SU-DHL-6 (cell line): ENCODE measurements around the gene CDK3.

Experiments
- H2AFZ ChIP-seq: fragments of 200-600 bp; sonication (generic); 2 replicates; pipeline ENCODE4 v1.6.1; 2014; ENCODE audit warnings: low read depth, mild to moderate bottlenecking, moderate library complexity, mixed read lengths, antibody characterized with exemption, low read length; ENCODE audit not compliant: severe bottlenecking
- H3F3A ChIP-seq: fragments of 200-600 bp; shearing (Covaris generic); 2 replicates; pipeline ENCODE4 v1.6.0; 2016; ENCODE audit warnings: antibody characterized with exemption, mild to moderate bottlenecking; ENCODE audit not compliant: insufficient read depth
- H3K27ac ChIP-seq: fragments of 200-600 bp; sonication (generic); 2 replicates; pipeline ENCODE4 v1.5.1; 2016; ENCODE audit warnings: low read depth, mild to moderate bottlenecking, low read length, moderate library complexity, mixed read lengths
- H3K27me3 ChIP-seq: fragments of 200-600 bp; sonication (generic), shearing (Covaris generic); 2 replicates; pipeline ENCODE4 v1.6.0; 2014; ENCODE audit warnings: mild to moderate bottlenecking, low read length
- H3K36me3 ChIP-seq: fragments of 200-600 bp; sonication (generic); 2 replicates; pipeline ENCODE4 v1.6.1; 2014; ENCODE audit warnings: mild to moderate bottlenecking, low read length, mixed read lengths
- H3K4me2 ChIP-seq: fragments of 300-600, 200-600 bp; shearing (Covaris generic), sonication (generic); 2 replicates; pipeline ENCODE4 v1.6.0; 2014; ENCODE audit warnings: low read length, low read depth, mild to moderate bottlenecking; ENCODE audit not compliant: poor library complexity, severe bottlenecking
- H3K4me3 ChIP-seq: fragments of 200-600 bp; sonication (generic); 2 replicates; pipeline ENCODE4 v1.5.1; 2014; ENCODE audit warnings: antibody characterized with exemption, low read length, mild to moderate bottlenecking, mixed read lengths; ENCODE audit not compliant: insufficient read depth, poor library complexity, severe bottlenecking
- H3K79me2 ChIP-seq: fragments of 200-600 bp; sonication (generic); 2 replicates; pipeline ENCODE4 v1.6.1; 2014; ENCODE audit warnings: mild to moderate bottlenecking, low read length, moderate library complexity; ENCODE audit not compliant: insufficient read depth
- H3K9ac ChIP-seq: fragments of 200-600 bp; sonication (generic); 2 replicates; pipeline ENCODE4 v1.7.0; 2014; ENCODE audit warnings: mild to moderate bottlenecking, low read length
- H3K9me2 ChIP-seq: fragments of 200-600 bp; sonication (generic); replicated peaks from 2 replicates; pipeline ENCODE4 v1.6.1; 2014; ENCODE audit warnings: low read length; ENCODE audit not compliant: insufficient read depth
- H3K9me3 ChIP-seq: fragments of 200-600 bp; sonication (generic); 2 replicates; pipeline ENCODE4 v1.6.1; 2014; ENCODE audit warnings: low read length, mixed read lengths; ENCODE audit not compliant: insufficient read depth
- H4K20me1 ChIP-seq: fragments of 200-600 bp; sonication (generic); 2 replicates; pipeline ENCODE4 v1.6.1; 2014; ENCODE audit warnings: low read depth, mild to moderate bottlenecking, antibody characterized with exemption, low read length, moderate library complexity, mixed read lengths
- EZH2phosphoT487 ChIP-seq: fragments of 200-600 bp; sonication (generic), shearing (Covaris generic); conservative IDR thresholded peaks from 2 replicates; pipeline ENCODE4 v1.6.1; 2018; ENCODE audit warnings: mild to moderate bottlenecking, antibody characterized with exemption, low read length, moderate library complexity, mixed read lengths
- TF ChIP-seq, protein P1 (sequence below): fragments of 200-600 bp; sonication (generic); IDR thresholded peaks from one replicate; pipeline ENCODE4 v1.5.1; 2017; ENCODE audit warnings: antibody characterized with exemption, mild to moderate bottlenecking, low read length, moderate library complexity; ENCODE audit not compliant: insufficient read depth, poor library complexity, severe bottlenecking

The CDK3 gene

DNA sequence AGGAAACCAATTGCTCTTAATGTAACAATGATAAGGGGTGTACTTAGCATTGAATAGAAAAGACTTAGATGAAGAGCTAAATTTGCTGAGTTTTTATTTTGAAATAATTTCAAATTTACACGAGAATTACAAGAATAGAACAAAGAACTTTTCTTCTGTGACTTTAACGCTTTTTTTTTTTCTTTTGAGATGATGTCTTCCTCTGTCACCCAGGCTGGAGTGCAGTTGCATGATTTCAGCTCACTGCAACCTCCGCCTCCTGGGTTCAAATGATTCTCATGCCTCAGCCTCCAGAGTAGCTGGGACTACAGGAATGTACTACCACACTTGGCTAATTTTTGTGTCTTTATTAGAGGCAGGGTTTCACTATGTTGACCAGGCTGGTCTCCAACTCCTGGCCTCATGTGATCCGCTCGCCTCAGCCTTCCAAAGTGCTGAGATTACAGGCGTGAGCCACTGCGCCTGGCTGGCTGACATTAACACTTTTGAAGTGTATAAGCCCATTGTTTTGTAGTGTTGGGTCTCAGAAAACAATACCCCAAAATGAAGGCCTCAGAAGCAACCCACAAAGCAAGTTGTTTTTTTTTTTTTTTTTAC is 19.5 kb upstream of the CDK3 start:
- H3K36me3 ChIP-seq = no peaks in the 10 kb centered on the region
- 0 out of 2 replicates have a peak, but pooled peaks cover 9% of the 10 kb centered on the region for H3F3A ChIP-seq
- H3K79me2 ChIP-seq = no peaks in the 10 kb centered on the region; the same call in 1 of the 2 replicates
- H3K4me2 ChIP-seq = peak overlapping the region; percentile 78
- no peak overlapping the region; the same call in 1 of the 2 replicates for H3K9ac ChIP-seq
- H3K27ac ChIP-seq = no peak overlapping the region
- H4K20me1 ChIP-seq = no peaks in the 10 kb centered on the region
- no peaks in the 10 kb centered on the region for H3K9me2 ChIP-seq
- no peak overlapping the region for H2AFZ ChIP-seq
- no peaks in the 10 kb centered on the region for H3K9me3 ChIP-seq
- no peak for TF ChIP-seq EZH2phosphoT487
- TF ChIP-seq, protein P1, sequence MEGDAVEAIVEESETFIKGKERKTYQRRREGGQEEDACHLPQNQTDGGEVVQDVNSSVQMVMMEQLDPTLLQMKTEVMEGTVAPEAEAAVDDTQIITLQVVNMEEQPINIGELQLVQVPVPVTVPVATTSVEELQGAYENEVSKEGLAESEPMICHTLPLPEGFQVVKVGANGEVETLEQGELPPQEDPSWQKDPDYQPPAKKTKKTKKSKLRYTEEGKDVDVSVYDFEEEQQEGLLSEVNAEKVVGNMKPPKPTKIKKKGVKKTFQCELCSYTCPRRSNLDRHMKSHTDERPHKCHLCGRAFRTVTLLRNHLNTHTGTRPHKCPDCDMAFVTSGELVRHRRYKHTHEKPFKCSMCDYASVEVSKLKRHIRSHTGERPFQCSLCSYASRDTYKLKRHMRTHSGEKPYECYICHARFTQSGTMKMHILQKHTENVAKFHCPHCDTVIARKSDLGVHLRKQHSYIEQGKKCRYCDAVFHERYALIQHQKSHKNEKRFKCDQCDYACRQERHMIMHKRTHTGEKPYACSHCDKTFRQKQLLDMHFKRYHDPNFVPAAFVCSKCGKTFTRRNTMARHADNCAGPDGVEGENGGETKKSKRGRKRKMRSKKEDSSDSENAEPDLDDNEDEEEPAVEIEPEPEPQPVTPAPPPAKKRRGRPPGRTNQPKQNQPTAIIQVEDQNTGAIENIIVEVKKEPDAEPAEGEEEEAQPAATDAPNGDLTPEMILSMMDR = no peak
- H3K27me3 ChIP-seq = no peaks in the 10 kb centered on the region
- H3K4me3 ChIP-seq = no peak overlapping the region

DNA sequence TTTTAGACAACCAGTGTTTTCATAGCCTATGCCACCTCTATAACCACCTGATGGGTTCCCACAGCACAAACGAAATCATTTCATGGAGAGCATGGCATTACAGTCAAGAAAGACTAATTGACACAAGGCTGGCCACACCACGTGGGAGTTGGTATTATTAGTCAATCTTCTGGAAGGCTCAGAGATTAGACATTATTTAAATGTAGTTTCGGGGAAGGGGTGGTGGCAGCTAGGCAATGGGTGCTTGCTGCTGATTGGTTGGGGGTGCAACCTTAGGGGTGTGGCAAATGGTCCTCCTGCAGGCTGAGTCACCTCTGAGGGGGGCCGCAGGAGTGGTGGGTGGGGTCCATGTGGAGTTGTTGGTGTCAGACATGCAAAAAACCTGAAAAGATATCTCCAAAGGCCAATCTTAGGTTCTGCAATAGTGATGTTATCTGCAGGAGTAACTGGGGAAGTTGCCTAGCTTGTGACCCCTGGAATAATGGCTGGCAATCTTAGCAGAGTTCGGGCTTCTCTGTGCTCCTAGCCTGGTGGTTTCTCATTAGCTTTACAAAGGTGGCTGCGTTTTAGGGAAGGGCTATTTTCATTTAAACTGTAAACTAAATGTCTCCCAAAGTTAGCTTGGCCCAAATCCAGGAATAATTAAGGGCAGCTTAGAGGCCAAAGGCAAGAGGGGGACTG is 17.0 kb upstream of the CDK3 start:
- no peaks in the 10 kb centered on the region for H3K36me3 ChIP-seq
- H2AFZ ChIP-seq = no peak overlapping the region
- no peak overlapping the region for H3K4me2 ChIP-seq
- no peaks in the 10 kb centered on the region for H3K9me3 ChIP-seq
- H3K9ac ChIP-seq = no peak overlapping the region
- H3K27ac ChIP-seq = no peak overlapping the region
- H3K9me2 ChIP-seq = no peaks in the 10 kb centered on the region
- no peaks in the 10 kb centered on the region for H3K27me3 ChIP-seq
- TF ChIP-seq, protein P1 = no peak
- TF ChIP-seq EZH2phosphoT487 = no peak
- no peaks in the 10 kb centered on the region for H3K79me2 ChIP-seq
- no peak overlapping the region for H3K4me3 ChIP-seq
- 0 out of 2 replicates have a peak, but pooled peaks cover 4% of the 10 kb centered on the region for H3F3A ChIP-seq
- H4K20me1 ChIP-seq = no peaks in the 10 kb centered on the region

- Histone ChIP-seq H3K4me3 (no peak overlapping the region), H3K27me3 (no peaks in the 10 kb centered on the region), H4K20me1 (no peaks in the 10 kb centered on the region), H3K9me3 (no peaks in the 10 kb centered on the region), H3K79me2 (no peaks in the 10 kb centered on the region), H3K27ac (no peak overlapping the region), H3K36me3 (no peaks in the 10 kb centered on the region), H2AFZ (no peak overlapping the region), H3K4me2 (no peak overlapping the region), H3F3A (no peaks in the 10 kb centered on the region), H3K9ac (no peak overlapping the region), H3K9me2 (no peaks in the 10 kb centered on the region)
- TF ChIP-seq, protein P1 = no peak
- TF ChIP-seq EZH2phosphoT487 = no peak
Measured at GRCh38 chr17:75985986-75986385, 14.7 kb upstream of the CDK3 start.
